EH (cell line): Measurements from ENCODE around the gene OR5AP2.
"Not testable (repeated sequence)": the region's sequence is repeated elsewhere in the genome, so short reads cannot be mapped to it uniquely, and the experiment has no call there.

ENCODE experiments used
- DNase-seq: peaks from one replicate; pipeline ENCODE4 v3.0.0-alpha.2; 2015; ENCODE audit warnings: low read depth

OR5AP2 gene

DNA sequence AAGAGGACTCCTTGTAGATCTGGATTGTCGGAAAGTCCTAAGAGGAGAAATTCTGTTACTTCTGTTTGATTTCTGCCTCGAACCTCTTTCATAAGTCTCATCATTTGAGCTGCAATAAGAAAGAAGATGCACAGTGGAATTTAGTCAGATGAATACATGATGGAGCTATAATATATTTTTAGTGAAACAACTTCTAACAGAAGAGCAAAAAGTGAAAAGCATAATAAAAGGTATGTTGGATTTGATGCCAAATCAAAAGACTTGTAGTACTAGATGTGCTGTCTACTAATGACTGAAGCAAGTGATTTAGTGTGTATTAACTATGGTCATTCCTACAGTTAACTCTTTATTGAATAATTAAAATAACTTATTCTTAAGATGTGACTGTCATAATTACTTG, at the start of gene OR5AP2:
Gene OR5AP2 (minus strand): TSS at position 101 of the 400 bp plus-strand sequence. CDS start 0 bp downstream, at position 101.
- DNase-seq, result no peak

DNA sequence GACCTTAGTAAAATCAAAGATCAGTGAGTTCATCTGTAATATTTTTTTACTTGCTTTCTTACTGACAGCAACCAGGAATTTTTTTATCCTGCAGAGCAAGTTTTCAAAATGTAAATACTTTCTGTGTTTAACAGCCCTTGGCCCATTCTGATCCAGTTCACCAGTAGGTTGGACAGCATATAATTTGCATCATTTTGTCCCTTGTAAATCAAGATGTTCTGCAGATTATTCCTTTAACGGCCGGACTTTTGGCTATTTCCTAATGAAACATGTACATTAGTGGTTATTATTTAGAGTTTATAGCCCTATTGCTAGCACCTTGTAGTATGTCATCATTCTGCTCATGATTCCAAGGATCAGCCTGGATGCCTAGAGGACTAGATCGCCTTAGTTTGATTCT, 48.9 kb upstream of the OR5AP2 start:
- DNase-seq, result not testable (repeated sequence)

DNA sequence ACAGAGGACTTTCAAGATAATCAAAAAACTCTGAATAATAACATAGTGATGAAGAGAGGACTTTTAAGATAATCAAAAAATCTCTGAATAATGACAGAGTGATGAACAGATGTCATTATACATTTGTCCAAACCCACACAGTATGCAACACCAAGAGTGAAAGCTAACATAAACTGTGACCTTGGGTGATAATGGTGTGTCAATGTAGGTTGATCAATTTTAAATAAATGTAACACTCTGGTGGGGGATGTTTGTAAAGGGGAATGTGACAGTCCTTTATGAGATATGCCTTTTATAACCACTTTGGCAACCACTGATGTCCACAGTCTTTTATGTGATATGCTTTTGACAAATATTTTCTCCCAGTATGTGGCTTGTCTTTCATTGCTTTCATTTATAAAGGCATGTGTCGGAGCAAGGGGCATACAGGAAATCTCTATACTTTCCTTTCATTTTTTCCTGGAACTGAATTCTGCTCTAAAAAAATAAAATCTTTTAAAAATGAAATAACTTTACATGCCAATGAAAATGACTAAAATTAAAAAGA, 46.4 kb upstream of the OR5AP2 start:
- DNase-seq, result no peak

DNA sequence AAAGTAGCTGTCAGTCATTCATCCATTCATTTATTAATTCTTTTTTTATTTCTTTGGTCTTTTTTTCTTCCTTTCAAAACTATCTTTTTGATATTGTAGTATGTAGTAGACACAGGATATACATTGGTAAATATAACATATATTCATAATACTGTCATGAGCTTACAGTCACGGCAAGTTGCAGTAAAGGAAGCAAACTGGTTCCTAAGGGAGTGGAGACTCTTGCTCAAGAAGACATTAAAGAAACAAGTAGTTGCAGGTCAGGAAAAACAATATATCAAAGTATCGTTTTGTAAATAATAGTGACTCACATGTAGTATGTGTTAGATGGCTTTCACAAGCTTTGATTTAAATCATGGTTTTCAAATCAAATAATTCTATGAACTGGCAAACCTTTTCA, 28.7 kb upstream of the OR5AP2 start:
- no peak for DNase-seq

DNA sequence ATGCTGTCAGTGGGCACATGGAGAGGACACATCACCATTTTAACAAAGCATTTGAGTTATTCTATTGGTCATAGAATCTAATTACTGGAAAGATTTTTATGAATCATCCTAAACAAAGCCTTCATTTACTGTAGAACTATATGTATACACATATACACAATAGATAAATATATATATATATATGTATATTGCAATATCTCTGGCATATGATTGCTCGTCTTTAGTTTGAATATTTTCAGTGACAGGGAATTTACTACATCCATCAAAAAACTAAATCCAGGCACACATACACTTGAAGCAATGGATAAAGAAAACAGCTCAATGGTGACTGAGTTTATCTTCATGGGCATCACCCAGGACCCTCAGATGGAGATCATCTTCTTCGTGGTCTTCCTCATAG, 21.1 kb upstream of the OR5AP2 start, which contains the start of gene OR5AR1:
Gene OR5AR1 (plus strand): TSS at position 301 of the 400 bp plus-strand sequence. CDS start 0 bp downstream, at position 301.
- DNase-seq, result no peak

DNA sequence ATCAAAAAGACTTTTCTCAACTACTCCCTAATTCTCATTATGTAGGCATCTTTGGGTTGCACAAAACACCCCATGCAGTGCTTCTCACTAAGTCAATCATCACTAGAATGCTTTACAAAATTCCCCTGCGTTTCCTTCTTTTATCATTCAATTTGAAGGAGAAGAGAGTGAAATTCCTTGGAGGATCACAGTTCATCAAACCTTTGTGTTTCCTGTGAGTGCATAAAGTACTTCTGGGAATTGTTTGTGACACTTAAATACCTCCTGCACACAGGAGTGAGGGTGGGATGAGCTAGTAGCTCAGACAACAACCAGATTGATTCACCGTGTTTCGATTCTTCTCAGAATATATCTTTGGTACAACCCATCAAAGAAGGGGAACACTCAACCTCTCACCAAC, 17.5 kb upstream of the OR5AP2 start:
- no peak for DNase-seq

DNA sequence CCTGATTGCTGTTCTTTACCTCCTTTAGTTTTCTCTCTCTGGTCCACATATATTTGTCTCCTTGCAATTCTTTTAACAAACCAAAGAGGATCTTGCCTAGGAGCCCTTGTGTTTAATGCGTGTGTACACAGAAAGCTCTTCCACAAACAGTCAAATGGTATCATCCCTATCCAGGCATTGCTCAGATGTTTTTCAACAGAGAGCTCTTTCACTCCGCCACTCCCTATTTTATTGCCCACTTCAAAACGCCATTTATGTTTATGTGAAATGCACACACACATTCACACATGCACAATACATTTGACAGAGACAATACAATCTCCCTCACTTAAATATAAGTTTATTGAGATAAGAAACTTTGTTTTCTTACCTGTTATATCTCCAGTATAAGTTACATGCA, 4.7 kb downstream of the OR5AP2 start:
- DNase-seq, result no peak

DNA sequence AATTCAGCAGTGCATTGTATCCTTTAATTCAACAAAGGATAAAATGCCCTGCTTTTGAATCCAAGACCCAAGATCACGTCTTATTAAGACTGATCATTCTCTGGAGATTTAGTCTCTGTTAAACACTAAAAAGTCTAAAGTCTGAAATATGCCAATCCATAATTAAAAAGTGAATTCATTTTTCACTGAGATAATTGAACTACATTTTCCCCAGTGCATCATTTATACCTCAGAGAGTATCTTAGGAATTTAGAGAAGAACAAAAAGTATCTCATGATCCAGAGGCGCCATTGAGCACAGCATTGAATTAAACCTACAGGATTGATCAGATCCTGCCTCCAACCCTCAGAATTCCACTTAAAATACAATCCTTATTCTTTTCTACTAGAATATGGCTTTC, 5.4 kb downstream of the OR5AP2 start:
- DNase-seq, result no peak

DNA sequence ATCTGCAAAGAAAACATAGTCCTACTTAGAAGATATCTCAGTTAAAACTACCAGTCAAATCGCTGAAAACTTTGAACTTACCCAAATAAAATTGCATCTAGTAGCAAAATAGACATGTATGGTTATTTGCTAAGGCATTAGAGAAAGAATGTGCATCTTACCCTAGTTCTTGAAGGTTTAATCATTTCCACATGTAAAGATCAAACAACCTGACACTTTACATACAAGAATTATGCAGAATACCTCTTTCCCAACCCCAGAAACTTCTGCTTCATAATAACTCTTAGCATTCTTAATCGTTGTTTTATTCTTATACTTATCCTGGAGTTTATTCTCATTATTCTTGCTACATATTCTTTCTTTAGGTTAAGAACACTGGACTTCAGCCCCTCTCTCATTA, 9.9 kb downstream of the OR5AP2 start:
- no peak for DNase-seq

DNA sequence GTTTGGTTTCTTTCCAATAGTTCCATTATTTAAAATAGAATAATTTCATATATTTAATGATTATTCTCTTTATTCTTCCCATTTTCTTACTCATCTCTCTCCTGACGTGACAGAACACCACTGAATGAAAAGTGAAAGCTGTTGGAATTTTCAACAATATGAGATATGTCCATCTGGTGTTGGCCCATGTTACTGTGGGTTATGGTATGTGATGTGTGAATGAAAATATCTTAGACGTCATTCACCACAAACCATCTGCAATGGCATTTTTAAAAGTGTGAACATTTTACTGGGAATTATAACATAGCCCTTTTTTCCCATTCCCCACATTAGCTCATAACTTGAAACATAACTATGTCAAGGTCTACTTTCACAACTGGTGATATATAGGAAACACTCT, 16.3 kb downstream of the OR5AP2 start:
- DNase-seq, result no peak

DNA sequence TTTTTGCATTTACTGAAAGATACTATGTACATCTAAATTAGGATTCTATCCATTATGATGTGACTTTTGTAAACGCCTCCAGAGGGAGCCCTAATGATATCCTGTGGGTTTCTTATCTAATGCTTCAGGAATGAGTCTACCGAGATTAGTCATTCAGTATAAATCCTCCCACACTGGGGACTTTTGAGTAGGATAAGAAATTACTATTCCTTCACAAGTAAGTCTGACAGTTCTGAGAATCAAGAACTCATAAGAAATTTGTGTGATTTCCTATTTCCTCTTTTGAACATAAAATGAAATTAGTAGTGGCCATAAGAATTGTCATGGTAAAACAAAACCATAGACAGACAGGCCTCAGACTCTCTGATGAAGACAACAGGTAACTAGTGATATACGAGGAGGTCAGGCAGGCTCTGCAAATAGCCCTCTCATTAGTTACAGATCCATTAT, 17.6 kb downstream of the OR5AP2 start:
- peak; percentile 53 for DNase-seq

DNA sequence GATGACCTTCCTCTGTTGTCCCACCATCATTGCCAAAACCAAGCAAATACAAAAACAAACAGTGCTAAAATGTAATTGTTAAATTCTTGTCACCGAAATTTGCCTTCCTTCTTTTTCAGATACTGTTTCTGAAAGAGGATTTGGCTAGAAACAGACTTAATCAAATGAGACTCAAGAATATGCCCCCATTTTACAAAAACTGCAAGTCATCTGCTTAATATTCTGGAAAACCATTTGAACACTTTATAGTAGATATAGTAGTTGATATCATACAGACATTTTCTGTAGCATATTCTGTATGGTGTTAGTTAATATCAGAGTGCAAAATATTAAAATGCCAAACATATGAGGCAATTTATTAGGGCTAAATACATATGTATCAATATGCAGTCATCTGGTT, 31.1 kb downstream of the OR5AP2 start:
- DNase-seq, result no peak

DNA sequence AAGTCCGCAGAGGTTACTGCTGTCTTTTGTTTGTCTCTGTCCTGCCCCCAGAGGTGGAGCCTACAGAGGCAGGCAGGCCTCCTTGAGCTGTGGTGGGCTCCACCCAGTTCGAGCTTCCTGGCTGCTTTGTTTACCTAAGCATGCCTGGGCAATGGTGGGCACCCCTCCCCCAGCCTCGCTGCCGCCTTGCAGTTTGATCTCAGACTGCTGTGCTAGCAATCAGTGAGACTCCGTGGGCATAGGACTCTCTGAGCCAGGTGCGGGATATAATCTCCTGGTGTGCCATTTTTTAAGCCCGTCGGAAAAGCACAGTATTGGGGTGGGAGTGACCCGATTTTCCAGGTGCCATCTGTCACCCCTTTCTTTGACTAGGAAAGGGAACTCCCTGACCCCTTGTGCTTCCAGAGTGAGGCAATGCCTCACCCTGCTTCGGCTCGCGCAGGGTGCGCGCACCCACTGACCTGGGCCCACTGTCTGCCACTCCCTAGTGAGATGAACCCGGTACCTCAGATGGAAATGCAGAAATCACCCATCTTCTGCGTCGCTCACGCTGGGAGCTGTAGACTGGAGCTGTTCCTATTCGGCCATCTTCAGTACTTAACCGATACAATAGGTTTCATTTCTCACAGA, 50.0 kb downstream of the OR5AP2 start:
- not testable (repeated sequence) for DNase-seq
